Measurements from ENCODE around the gene CARD11. TPM values are rescaled to one million over a fixed set of nuclear protein-coding genes. Genes with fewer than 3 reads are reported as not detected.

Gene CARD11
- total and polyA plus RNA-seq, 2 of the 4 experiments (the other 2 are of a cell fraction) = 0.18 to 0.26 TPM

GRCh38 chr7:2937701-2938513, 105.8 kb downstream of the CARD11 start:
- Histone ChIP-seq H2BK5ac (ENCODE audit: low read depth, low read length, poor library complexity, severe bottlenecking) (no peak overlapping the region), H3K9me1 (ENCODE audit: insufficient read depth, low read length) (no peaks in the 10 kb centered on the region), H2BK15ac (ENCODE audit: low read depth, low read length) (no peak overlapping the region), H2AK5ac (ENCODE audit: low read depth, low read length) (no peak overlapping the region), H3K4me2 (ENCODE audit: low read depth, low read length) (no peak overlapping the region), H3K14ac (replicated peaks; ENCODE audit: low read depth, low read length) (no peak overlapping the region), H2BK120ac (ENCODE audit: low read depth, low read length) (no peak overlapping the region), H3K4ac (ENCODE audit: low read depth, low read length) (no peak overlapping the region), H3K9me3 (ENCODE audit: control insufficient read depth, insufficient read depth, low read length) (no peaks in the 10 kb centered on the region), H3K79me1 (ENCODE audit: low read depth in 1 of 2, low read length in 2 of 2) (no peaks in the 10 kb centered on the region), H3K4me3 (ENCODE audit: insufficient read depth, low read depth, low read length) (no peak overlapping the region), H2AFZ (replicated peaks; ENCODE audit: low read length, poor library complexity) (no peak overlapping the region), H3K27me3 (ENCODE audit: control insufficient read depth, insufficient read depth, low read length) (no peaks in the 10 kb centered on the region; the same call in 1 of the 2 replicates), H2AK9ac (replicated peaks; ENCODE audit: low read depth, low read length, poor library complexity) (no peak overlapping the region), H2BK20ac (ENCODE audit: low read depth, low read length) (no peak overlapping the region), H4K8ac (ENCODE audit: low read depth in 2 of 2, low read length in 2 of 2) (no peak overlapping the region), H3K18ac (ENCODE audit: low read depth, low read length) (no peak overlapping the region), H4K91ac (ENCODE audit: insufficient read depth, low read depth, low read length) (no peak overlapping the region), H3K4me1 (ENCODE audit: control insufficient read depth, insufficient read depth, low read length) (no peaks in the 10 kb centered on the region), H4K5ac (ENCODE audit: low read depth, low read length) (no peak overlapping the region), H3K27ac (ENCODE audit: insufficient read depth, low read length) (no peak overlapping the region), H3K23ac (ENCODE audit: low read depth, low read length) (no peak overlapping the region), H3K36me3 (ENCODE audit: control insufficient read depth, insufficient read depth, low read length) (no peaks in the 10 kb centered on the region), H3K9ac (ENCODE audit: low read depth, low read length) (no peak overlapping the region), H4K20me1 (ENCODE audit: insufficient read depth, low read length) (no peaks in the 10 kb centered on the region), H3K56ac (ENCODE audit: extremely low read depth, insufficient read depth, low read length) (no peak overlapping the region)
- no peak for DNase-seq
- CTCF ChIA-PET = interaction anchor here (0.5 kb wide), 1 partner anchor 1709 kb away, joined by 4 read pairs; no protein-coding TSS in a partner anchor
- 79% methylated on average over 9 of the region's 19 CpGs; no CpG with 5 or more reads in 1 of the 2 experiments for WGBS, 2 experiments (ENCODE audit: extremely low coverage in 2 of 2, insufficient read length in 1 of 2)
- intact Hi-C loops (cut with micrococcal nuclease) = no loop called here
- dilution Hi-C loops (cut with HindIII; ENCODE audit: low sequenced_read_pairs, unreplicated experiment) = no loop called here
- TF ChIP-seq POLR2A (IDR thresholded peaks at IDR 0.05; ENCODE audit: low read depth, low read length) = no peak
- no peak for TF ChIP-seq MAZ (IDR thresholded peaks at IDR 0.05; ENCODE audit: borderline replicate concordance, low read depth, low read length)
- no peak for TF ChIP-seq RAD21 (IDR thresholded peaks at IDR 0.05; ENCODE audit: low read length)
- TF ChIP-seq, protein P1, sequence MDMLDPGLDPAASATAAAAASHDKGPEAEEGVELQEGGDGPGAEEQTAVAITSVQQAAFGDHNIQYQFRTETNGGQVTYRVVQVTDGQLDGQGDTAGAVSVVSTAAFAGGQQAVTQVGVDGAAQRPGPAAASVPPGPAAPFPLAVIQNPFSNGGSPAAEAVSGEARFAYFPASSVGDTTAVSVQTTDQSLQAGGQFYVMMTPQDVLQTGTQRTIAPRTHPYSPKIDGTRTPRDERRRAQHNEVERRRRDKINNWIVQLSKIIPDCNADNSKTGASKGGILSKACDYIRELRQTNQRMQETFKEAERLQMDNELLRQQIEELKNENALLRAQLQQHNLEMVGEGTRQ (IDR thresholded peaks at IDR 0.05; ENCODE audit: low read depth, low read length) = no peak
- TF ChIP-seq RFX5 (IDR thresholded peaks at IDR 0.05; ENCODE audit: low read depth, low read length) = no peak
- TF ChIP-seq, protein P2, sequence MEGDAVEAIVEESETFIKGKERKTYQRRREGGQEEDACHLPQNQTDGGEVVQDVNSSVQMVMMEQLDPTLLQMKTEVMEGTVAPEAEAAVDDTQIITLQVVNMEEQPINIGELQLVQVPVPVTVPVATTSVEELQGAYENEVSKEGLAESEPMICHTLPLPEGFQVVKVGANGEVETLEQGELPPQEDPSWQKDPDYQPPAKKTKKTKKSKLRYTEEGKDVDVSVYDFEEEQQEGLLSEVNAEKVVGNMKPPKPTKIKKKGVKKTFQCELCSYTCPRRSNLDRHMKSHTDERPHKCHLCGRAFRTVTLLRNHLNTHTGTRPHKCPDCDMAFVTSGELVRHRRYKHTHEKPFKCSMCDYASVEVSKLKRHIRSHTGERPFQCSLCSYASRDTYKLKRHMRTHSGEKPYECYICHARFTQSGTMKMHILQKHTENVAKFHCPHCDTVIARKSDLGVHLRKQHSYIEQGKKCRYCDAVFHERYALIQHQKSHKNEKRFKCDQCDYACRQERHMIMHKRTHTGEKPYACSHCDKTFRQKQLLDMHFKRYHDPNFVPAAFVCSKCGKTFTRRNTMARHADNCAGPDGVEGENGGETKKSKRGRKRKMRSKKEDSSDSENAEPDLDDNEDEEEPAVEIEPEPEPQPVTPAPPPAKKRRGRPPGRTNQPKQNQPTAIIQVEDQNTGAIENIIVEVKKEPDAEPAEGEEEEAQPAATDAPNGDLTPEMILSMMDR (conservative IDR thresholded peaks at IDR 0.05; ENCODE audit: low read depth, low read length) = no peak
- no peak for TF ChIP-seq BHLHE40 (IDR thresholded peaks at IDR 0.05; ENCODE audit: low read depth, low read length)
- TF ChIP-seq NFE2L2 (IDR thresholded peaks at IDR 0.05; ENCODE audit: low read depth, low read length) = no peak
- TF ChIP-seq MXI1 (IDR thresholded peaks at IDR 0.05; ENCODE audit: borderline replicate concordance, low read depth, low read length) = no peak
- no peak for TF ChIP-seq FOS (IDR thresholded peaks at IDR 0.05; ENCODE audit: low read depth, low read length)
- TF ChIP-seq SMC3 (IDR thresholded peaks at IDR 0.05; ENCODE audit: low read depth, low read length) = no peak
- TF ChIP-seq CEBPB (IDR thresholded peaks at IDR 0.05; ENCODE audit: low read depth, low read length) = no peak
- TF ChIP-seq, protein P3, sequence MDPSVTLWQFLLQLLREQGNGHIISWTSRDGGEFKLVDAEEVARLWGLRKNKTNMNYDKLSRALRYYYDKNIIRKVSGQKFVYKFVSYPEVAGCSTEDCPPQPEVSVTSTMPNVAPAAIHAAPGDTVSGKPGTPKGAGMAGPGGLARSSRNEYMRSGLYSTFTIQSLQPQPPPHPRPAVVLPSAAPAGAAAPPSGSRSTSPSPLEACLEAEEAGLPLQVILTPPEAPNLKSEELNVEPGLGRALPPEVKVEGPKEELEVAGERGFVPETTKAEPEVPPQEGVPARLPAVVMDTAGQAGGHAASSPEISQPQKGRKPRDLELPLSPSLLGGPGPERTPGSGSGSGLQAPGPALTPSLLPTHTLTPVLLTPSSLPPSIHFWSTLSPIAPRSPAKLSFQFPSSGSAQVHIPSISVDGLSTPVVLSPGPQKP (IDR thresholded peaks at IDR 0.05; ENCODE audit: borderline replicate concordance, low read depth, low read length) = no peak
- no TSS peak for BruUV-seq (replicated peaks)
- in situ Hi-C loops (cut with MboI; ENCODE audit: low sequenced_read_pairs) = no loop called here
- no peak for ATAC-seq (ENCODE audit: low read depth)
- POLR2A ChIA-PET (ENCODE audit: unreplicated experiment) = no interaction called here

Data from IMR-90 (cell line).